Amniotic epithelial cell (primary cell): ENCODE measurements around the gene MAPK12.

Source experiments
- DNase-seq: peaks from one replicate; pipeline ENCODE4 v3.0.0-alpha.2; 2010; ENCODE audit warnings: low read depth

The MAPK12 gene

DNA sequence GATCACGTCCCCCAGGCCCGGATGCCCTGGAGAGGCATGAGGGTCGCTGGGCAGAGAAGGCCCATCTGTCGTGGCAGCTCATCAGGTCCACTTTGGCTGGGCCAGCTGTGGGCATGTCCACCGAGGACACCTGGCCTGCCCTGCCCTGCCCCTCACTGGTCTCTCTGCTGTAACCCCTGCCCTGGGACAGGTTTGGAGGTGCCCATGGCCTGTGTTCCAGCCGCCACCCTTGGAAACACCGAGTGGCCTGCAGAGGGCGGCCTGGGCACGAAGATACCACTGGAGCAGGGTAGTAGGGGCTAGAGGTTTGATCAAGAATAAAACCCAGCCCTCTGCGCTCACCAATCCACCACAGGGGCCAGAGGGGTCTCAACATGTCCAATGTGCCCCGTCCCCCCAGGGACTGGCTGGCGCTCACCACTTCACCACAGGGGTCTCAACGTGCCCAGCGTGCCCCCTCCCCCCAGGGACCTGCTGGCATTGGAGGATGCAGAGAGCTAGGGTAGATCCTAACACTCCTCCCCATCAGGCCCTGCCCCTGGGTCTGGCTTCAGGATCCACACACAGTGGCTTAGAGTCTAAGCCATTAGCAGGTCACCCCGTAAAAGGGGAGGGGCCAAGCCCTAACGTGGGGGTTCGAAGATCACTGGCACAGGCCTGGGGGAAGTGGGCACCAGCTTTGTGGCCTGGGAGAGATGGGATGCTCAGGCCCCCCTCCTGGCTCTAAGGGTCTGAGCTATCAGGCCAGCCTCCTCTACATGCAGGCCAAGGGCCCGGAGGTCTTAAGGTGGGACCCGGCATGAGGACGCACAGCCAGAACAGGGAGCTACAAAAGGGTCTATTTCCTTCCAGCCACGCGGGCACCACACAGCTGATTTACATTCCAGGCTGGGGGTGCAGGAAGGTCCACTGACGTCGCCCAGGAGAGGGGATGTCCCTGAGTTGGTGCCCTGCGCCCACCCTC is 9.1 kb downstream of the MAPK12 start:
- peak; percentile 53 for DNase-seq

DNA sequence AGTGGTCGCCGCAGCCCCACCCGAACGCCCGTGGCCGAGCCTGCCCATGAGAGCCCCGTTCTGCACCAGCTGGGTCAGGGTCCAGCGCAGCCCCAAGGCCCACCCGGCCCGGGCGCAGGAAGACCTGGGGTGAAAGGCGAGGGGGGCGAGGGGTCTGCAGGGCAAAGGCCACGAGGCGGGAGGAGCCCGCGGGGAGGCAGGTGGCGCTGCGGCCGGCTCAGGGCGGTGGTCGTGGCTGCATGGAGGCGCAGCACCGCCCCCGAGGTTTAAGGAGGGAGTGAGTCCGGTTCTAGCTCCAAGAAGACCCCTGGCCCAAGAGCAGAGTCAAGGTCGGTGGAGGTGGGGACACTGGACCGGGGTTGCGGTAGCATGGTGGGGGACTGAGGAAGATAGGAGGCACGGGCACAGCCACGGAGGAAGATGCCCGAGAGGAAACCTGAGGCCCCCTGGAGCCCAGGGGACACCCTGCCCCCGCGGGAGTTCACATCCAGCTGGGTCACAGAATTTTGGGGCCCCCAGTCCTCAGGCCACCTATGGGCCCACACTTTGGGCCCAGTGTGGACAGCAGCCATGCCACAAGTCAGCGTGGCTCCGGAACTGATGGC is 9.9 kb downstream of the MAPK12 start:
- no peak for DNase-seq

DNA sequence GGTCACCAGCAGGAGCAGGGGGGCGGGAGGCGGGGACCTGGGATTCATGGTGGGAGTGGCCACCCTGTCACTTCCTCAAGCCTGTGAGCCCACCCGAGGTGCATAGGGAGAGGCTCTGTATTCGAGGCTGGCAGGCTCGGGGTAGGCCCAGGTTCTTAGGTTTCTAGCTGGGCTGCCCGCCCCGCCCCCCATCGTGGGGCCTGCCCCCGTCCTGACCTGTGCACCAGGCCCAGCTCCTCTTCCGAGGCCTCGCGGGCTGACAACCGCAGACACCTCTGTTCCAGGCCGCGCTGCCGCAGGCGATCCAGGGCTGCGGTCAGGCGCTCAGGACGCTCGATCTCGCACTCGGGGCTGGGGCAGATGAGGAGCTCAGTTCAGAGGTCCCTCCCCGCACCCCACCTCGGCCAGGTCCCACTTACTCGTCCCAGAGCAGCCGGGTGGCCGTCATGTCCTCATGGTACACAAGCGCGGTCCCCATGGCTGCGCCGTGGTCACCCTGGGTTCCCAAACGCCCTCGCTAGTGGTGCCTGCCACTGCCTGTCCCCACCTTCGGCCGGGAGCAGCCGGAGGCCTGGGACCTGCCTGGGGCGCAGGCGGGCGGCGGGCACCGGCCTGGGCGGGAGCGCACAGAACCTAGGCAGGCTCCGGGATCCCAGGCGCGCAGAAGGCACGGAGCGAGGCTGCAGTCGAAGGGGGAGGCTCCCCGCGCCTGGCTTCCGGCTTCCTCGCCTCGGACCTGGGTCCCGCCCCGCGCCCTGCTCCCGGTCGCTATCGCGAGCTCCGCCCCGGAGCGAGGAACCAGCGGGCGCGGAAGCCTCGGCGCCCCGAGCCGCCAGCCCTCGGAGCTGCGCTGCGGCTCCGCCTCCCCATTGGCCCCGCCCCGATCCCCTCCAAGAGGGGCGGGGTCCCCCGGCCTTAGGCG is 10.7 kb downstream of the MAPK12 start, which contains the start of gene HDAC10:
Gene HDAC10, minus strand, starts transcription at position 711 of the 922 bp plus-strand sequence. Its CDS starts 233 bp downstream, at position 478.
- DNase-seq = peak; percentile 70

DNA sequence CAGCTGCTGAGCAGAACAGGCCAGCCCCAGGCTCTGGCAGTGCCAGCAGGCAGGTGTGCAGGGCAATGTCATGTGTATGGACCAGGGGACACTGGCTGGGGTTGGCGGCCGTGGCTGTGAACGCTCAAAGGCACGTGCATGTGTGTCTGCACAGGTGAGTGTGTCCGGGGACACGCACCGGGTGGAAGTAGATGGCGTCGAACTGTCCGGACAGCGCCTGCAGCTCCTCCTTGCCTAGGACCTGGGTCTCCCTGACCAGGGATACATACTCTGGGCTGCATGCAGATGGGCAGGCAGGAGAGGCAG is 11.3 kb downstream of the MAPK12 start:
- no peak for DNase-seq

DNA sequence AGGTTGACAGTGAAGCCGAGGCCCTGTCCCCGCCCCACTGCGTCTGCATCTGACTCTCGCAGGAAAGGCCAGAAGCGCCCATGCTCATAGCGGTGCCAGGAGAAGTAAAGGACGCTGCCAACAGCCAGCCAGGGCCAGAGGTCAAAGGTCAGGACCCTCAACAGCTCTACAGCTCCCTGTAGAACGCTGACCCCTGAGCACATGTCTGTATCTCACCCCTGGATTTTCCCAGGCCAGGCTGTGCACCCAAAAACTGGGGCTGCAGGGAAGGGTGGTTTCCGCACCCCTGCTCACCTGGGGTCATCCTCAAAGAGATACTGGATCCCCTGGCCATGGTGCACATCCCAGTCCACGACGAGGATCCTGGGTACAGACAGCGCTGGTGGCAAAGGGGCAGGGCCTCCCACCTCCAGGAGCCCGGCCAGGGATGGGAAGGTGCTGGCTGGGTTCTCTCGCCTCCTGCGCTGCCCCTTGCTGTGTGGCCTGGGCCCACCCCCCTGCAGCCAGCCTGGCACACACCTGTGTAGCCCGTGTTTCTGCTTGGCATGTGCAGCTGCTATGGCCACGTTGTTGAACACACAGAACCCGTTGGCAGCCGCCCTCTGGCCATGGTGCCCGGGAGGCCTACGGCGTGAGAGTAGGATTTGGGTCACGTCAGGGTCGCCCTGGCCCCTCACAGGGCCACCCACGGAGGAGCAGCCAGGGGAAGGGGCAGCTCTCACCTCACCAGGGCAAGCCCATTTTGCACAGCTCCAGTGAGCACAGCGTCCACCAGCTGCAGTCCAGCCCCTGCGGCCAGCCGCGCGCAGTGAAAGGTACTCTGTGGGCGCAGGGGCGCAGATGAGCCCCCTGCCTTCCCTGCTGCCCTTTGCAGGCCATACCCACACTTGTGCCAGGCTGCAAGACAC is 11.9 kb downstream of the MAPK12 start:
- DNase-seq = no peak

DNA sequence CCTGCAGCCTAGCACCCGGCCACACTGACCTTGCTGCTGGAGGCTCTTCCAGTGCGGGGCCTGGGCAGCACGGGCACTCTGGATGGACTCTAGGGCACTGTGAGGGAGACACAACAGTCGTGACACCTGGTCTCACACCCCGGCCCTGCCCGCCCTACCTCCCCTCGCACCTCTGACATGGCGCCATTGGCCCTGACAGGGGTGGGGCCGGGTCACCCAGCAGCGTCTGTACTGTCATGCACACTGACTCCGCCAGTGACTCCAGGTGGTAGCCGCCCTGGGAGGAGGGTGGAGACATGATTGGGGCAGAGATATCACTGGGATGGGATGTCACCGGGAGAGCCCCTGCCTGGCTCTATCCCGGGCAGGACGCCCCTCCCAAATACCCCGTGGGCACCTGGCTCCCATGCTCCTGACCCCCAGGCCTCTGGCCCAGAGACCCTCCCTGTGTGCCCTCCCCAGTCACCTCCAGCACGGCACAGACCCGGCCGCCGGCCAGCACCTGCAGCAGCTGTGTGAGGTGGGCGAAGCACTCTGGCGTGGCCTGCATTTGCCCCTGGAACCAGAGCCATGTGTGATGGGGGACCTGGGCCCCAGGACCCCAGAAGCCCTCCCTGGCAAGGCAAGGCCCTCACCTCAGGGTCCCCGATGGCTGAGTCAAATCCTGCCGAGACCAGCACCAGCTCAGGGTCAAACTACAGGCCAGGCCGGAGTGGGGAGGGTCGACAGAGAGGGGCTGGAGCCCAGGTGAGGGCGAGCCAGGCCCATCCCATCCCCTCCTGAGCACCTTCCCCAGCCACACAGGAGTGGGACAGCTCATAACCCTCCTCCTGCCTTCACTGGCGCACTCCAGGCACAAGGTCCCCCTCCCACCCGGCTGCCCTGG is 13.0 kb downstream of the MAPK12 start:
- no peak for DNase-seq

DNA sequence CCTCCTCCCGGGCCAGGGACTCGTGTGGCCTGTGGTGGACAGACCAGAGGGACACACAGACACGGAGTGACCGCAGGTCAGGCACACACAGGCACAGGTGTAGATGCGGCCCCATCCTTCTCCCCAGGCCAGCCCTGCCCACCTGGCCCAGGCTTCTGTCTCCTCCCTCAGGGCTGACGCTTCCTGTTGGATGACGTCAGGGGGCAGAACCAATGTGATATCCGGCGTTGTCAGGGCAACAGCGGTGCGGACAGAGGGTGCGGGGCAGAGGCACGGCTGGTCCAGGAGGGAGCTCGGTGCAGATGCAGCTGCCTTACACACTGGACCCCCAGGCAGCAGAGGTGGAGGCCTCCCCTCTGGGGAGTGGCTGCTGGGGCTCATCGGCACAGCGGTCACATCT is 13.7 kb downstream of the MAPK12 start:
- DNase-seq = peak; percentile 71

DNA sequence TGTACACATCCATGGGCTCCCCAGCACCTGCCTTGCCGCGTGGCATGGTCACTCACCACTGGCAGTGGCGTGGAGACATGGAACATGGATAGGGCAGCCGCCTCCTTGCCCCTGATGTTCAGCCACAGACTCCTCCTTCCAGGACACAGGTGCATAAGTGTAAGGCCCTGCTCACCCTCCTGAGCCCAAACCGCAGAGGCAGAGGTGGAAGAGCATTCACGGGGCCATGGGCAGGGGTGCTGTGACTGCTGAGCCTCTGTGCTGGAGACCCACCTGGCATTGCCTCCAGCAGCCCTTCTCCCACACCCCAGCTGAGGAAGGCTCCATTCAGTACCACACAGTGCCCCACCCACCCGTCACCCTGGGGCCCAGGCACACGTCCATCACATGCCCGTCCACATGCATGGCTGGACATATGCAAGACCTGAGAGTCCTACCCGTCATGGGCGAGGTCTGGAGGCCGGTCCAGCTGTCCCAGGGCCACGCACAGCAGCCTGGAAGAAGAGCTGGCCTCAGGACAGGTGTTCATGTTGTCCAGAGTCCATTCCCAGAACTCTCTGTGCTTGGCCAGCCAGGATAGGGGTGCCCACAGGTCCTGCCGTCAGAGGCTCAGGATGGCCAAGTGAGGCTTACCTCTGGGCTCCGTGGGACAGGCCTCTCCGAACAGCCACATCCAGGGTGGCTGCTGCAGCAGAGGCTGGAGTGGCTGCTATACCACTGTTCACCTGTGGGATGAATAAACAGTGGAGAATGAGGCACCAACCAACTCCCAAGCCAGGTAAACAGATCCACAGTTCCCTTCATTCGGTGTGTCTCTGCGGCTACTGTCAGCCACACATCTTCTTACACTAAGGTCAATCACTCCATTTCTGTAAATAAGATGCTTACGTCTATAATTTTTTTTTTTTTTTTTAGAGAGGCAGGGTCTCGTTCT is 15.0 kb downstream of the MAPK12 start:
- no peak for DNase-seq

DNA sequence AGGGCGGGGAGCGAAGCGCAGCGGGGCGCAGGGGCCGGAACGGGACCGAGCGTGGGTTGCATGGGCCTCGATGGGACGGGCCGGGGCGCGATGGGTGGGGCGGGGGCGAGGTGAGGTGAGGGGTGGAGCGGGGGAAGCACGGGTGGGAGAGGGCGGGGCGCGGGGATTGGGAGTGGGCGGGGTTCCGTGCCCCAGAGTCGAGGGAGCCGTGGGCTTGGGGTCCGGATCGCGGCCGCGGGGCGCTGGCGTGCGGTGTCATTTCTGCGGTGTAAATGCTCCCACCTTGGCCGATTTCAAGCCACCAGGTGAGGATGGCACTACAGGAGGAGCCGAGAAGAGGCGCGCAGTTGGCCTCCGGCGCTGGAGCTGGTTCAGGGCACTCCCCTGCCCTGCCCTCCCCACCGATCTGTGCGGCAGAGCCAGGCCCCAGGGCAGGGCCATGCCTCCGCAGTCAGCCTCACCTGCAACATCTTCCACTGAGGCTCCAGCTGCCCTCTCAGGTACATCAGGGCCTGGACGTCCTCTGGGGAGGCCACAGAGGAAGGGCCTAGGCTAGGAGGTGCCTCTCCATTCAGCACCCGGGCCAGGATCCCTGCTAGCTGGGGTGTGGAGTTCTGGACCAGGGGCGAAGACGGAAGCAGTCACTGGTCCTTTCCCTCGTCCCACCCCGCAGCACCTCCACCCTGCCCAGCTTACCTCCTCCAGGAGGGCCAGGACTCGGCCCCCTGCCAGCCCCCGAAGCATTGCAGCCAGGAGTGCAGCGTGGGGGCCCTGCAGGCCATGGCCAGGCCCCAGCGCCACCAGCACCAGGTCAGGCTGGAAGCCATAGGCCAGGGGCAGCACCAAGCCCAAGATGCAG is 16.0 kb downstream of the MAPK12 start:
- DNase-seq = no peak

DNA sequence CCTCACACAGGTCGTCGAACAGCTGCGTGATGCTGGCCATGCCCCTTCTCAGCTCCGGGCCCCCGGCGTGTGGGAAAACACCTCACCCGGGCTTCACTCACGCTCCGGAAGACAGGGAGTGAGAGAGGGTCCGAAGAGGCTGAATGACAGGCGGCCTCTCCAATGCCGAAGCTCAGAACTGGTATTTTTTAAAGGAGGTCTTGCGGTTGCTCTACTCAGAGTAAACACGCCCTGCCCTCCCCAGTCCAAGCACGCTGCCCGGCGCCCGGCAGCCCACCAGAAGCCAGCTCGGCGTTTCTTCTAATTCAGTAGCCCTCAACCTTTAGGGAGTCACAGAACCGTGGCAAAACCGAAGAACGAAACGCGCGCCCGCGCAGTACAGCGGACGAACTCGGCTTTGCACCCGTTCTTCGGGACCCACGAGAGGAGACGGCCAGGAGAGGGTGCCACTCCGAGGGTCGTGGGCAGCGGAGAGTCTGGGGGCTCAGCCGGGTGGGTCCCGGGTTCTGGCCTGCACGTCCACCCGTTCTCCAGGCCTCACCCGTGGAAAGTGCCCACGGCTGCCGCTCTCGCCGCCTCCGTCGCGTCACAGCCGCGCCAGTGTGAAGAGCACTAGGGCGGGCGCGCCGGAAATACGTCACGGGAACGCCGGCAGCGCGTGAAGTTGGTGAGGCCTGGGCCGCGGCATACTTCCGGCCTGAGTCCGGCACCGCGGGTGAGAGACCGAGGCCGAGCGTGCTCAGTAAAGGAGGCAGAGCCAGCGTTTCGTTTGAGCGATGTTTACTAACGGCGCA is 16.9 kb downstream of the MAPK12 start, which contains the start of gene TUBGCP6:
Gene TUBGCP6, minus strand, starts transcription at position 604 of the 794 bp plus-strand sequence. Its CDS starts 564 bp downstream, at position 40.
- DNase-seq = peak; percentile 89

DNA sequence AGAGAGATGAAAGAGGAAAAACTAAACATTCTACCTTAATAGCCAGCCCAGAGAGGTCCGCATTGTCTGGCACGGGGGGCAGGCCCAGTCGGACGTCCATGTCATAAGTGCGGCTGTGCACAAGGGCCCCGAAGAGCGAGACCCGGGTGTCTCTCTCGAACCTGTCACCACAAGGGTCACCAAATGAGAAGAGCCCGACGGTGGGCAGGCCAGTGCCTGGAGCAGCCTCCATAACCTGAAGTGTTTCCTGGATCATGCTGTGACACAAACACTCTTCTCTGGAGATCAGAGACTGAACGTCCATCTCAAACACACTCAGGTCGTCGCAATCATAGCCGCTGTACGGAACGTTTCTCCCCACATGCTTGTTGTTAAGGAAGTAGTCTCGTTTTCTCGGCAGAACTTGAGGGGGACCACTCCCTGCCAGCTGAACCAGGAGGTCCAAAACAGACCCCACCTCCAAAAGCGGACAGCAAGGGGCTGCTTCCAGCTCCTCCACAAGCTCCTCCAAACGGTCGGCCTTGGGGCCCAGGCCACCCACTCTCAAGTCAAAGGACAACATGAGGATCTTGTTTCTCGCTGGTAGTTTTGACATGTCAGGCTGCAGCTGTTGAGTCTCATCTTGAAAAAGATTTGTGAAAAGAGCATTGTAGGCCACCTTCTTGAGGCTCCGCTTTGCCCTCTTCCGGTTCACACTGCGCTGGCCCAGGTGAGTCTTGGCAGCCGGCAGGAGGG is 17.6 kb downstream of the MAPK12 start:
- DNase-seq = no peak

DNA sequence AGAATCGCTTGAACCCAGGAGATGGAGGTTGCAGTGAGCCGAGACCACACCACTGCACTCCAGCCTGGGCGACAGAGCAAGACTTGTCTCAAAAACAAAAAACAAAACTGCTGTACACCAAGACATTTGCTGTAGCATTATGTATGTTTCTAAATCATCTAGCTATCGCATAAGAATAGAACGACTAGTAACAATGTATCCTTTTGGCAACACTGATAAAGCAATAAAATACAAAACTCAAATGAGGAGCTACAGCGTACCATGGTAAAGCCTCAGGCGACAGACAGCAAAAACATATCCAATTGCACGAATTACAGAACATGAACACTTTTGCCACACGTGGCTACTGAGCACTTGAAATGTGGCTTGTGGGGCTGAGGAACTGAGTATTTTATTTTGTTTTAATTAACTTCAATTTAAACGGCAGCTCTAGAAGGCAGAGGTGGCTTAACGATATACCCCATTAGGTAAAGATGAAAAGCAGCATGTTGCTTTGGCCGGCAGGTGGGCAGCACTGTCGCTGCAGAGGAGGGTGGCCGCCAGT is 19.0 kb downstream of the MAPK12 start:
- no peak for DNase-seq

DNA sequence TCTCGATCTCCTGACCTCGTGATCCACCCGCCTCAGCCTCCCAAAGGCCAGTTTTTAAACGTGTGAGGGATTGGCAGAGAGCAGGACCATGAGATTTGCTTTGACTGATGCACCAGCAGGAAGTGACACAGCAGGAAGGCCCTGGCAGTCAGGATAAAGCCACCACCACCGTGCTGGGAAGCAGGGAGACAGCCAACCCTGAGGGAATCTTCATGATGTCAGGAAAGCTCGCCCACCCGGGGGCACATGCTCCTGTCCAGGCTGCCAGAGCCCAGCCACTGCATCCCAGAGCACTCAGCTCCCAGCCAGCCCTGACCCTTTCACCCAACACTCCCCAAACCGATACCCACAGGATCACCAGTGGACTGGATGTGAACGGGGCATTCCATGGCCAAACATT is 22.7 kb downstream of the MAPK12 start:
- DNase-seq = no peak

DNA sequence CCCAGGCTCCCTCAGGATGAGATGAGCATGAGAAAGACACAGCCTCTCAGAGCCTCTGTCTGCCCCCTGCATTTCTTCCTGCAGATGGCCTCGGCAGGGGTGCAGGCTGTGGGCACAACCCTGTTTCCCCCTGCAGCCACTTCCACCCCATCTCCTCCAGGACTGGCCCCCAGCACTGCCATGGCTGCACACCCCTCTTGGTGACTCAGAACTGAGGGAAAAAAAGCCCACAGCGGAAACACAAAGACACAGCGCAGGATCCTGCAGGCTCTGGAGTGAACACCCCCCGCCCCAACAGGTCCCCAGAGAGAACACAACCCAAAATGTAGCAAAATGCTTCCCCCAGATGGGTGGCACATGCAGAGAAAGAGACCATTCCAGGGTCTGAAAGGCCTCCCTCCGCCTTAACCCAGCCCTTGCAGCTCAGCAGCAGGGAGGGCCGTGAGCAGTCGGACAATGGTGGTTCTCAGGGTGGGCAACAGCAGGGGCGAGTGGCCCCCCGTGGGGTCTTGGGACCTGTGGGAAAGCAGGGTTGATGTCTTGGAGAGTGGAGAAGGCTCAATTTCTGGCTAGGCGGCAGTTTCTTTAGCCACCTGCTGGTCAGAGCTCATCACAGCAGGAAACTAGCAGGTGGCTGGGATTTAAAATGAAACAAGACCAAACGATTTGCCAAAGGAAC is 24.6 kb downstream of the MAPK12 start:
- DNase-seq = peak; percentile 27

DNA sequence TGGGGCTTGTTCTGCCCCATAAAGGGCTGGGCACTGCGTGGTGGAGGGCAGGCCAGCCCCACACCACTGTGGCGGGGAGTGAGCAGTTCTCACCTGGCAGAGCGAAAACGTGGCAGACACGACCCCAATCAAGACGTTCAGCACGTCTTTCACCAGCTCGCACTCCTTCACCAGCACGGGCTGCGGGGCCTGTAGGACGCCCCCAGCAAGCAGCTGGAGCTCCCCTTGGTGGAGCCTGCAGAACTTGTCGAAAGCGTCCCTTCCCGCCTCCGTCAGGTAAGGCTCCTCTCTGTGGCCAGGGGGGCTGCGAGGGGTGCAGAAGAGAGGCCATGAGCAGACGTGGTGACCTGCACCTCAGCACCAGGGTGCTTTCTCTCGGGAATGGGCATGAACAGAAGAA is 28.3 kb downstream of the MAPK12 start:
- no peak for DNase-seq
